GM18502 (cell line): ENCODE measurements around the gene LAMB1.

Source experiments
- ATAC-seq: cut with Tn5 transposase; IDR thresholded peaks from one replicate; pipeline ENCODE4 v1.9.1; 2021; ENCODE audit warnings: mild to moderate bottlenecking; ENCODE audit not compliant: unreplicated experiment, poor library complexity

The LAMB1 gene

GRCh38 chr7:108018668-108019067 is 15.7 kb upstream of the LAMB1 start:
- ATAC-seq, result no peak

- ATAC-seq, result no peak
These were observed 14.8 kb upstream of the LAMB1 start for GRCh38 chr7:108017776-108018151.

- no peak for ATAC-seq
These were observed 14.1 kb upstream of the LAMB1 start for GRCh38 chr7:108016841-108017775.

GRCh38 chr7:108015740-108016139 is 12.8 kb upstream of the LAMB1 start:
- ATAC-seq, result no peak

- ATAC-seq, result no peak
These were observed 12.1 kb upstream of the LAMB1 start for GRCh38 chr7:108014747-108015682.

GRCh38 chr7:108014215-108014614 is 11.3 kb upstream of the LAMB1 start:
- no peak for ATAC-seq

GRCh38 chr7:108012499-108013430 is 9.8 kb upstream of the LAMB1 start:
- no peak for ATAC-seq

GRCh38 chr7:108010377-108010776 is 7.4 kb upstream of the LAMB1 start:
- ATAC-seq, result no peak

- no peak for ATAC-seq
These were observed 6.9 kb upstream of the LAMB1 start for GRCh38 chr7:108009873-108010272.

- ATAC-seq, result no peak
These were observed 5.9 kb upstream of the LAMB1 start for GRCh38 chr7:108008827-108009226.

GRCh38 chr7:108008240-108008639 is 5.3 kb upstream of the LAMB1 start:
- no peak for ATAC-seq

GRCh38 chr7:108007762-108008161 is 4.8 kb upstream of the LAMB1 start:
- ATAC-seq, result no peak

- no peak for ATAC-seq
These were observed 4.3 kb upstream of the LAMB1 start for GRCh38 chr7:108007261-108007660.

- ATAC-seq, result no peak
These were observed 1.5 kb upstream of the LAMB1 start for GRCh38 chr7:108004220-108005142.

- ATAC-seq, result no peak
These were observed 606 bp upstream of the LAMB1 start for GRCh38 chr7:108003599-108003935.

GRCh38 chr7:108001764-108002725 is 916 bp downstream of the LAMB1 start:
- ATAC-seq, result no peak

- ATAC-seq, result no peak
These were observed 1.8 kb downstream of the LAMB1 start for GRCh38 chr7:108000875-108001763.
